GM23248 (cell line): Measurements from ENCODE around the gene CPSF4. TPM values are rescaled to one million over a fixed set of nuclear protein-coding genes. Genes with fewer than 3 reads are reported as not detected.

Source experiments
- DNase-seq: peaks from one replicate; pipeline ENCODE4 v3.0.0-alpha.2; 2015
- H2AFZ ChIP-seq: fragments of 200-600 bp; sonication (generic); 2 replicates; pipeline ENCODE4 v1.6.1; 2016; ENCODE audit warnings: antibody characterized with exemption
- H3F3A ChIP-seq: fragments of 200-600 bp; sonication (generic); 2 replicates; pipeline ENCODE4 v1.6.1; 2016; ENCODE audit warnings: mild to moderate bottlenecking, antibody characterized with exemption, mixed run types; ENCODE audit not compliant: insufficient read depth
- H3K27ac ChIP-seq: fragments of 200-600 bp; sonication (generic); 2 replicates; pipeline ENCODE4 v1.5.1; 2016; ENCODE audit warnings: mild to moderate bottlenecking
- H3K27me3 ChIP-seq: fragments of 200-600 bp; sonication (generic); replicated peaks from 2 replicates; pipeline ENCODE4 v1.6.1; 2016; ENCODE audit warnings: mild to moderate bottlenecking; ENCODE audit not compliant: insufficient read depth
- H3K36me3 ChIP-seq: fragments of 200-600 bp; sonication (generic); 2 replicates; pipeline ENCODE4 v1.6.1; 2016; ENCODE audit warnings: low read depth, mild to moderate bottlenecking
- H3K4me1 ChIP-seq: fragments of 200-600 bp; sonication (generic); 2 replicates; pipeline ENCODE4 v1.6.1; 2016; ENCODE audit warnings: mild to moderate bottlenecking; ENCODE audit not compliant: insufficient read depth
- H3K4me2 ChIP-seq: fragments of 200-600 bp; sonication (generic); one replicate; pipeline ENCODE4 v1.6.1; 2016; ENCODE audit warnings: mild to moderate bottlenecking; ENCODE audit not compliant: unreplicated experiment
- H3K4me3 ChIP-seq: fragments of 200-600 bp; sonication (generic); 2 replicates; pipeline ENCODE4 v1.5.1; 2016; ENCODE audit warnings: mild to moderate bottlenecking
- H3K79me2 ChIP-seq: fragments of 200-600 bp; sonication (generic); 2 replicates; pipeline ENCODE4 v1.6.1; 2016; ENCODE audit warnings: mild to moderate bottlenecking; ENCODE audit not compliant: insufficient read depth
- H3K9ac ChIP-seq: fragments of 200-600 bp; sonication (generic); 2 replicates; pipeline ENCODE4 v1.6.1; 2016; ENCODE audit warnings: mild to moderate bottlenecking
- H3K9me2 ChIP-seq: fragments of 200-600 bp; sonication (generic); 2 replicates; pipeline ENCODE4 v1.6.1; 2016; ENCODE audit warnings: mixed run types, mild to moderate bottlenecking, moderate library complexity; ENCODE audit not compliant: insufficient read depth
- H3K9me3 ChIP-seq: fragments of 200-600 bp; sonication (generic); one replicate; pipeline ENCODE4 v1.6.1; 2017; ENCODE audit warnings: low read depth
- H4K20me1 ChIP-seq: fragments of 200-600 bp; sonication (generic); 2 replicates; pipeline ENCODE4 v1.6.0; 2016; ENCODE audit not compliant: insufficient read depth
- EZH2 ChIP-seq: fragments of 200-600 bp; sonication (generic); IDR thresholded peaks from 2 replicates; pipeline ENCODE4 v1.6.1; 2018; ENCODE audit warnings: antibody characterized with exemption, mild to moderate bottlenecking; ENCODE audit not compliant: insufficient read depth, poor library complexity, severe bottlenecking
- EZH2phosphoT487 ChIP-seq: fragments of 200-600 bp; sonication (generic); IDR thresholded peaks from 2 replicates; pipeline ENCODE4 v1.6.1; 2018; ENCODE audit warnings: antibody characterized with exemption, moderate library complexity, mild to moderate bottlenecking, low read depth; ENCODE audit not compliant: insufficient read depth
- WGBS, 2 experiments: methylation state at CpG; one replicate each; pipeline ENCODE4 v1.1.6; 2015 to 2017; ENCODE audit warnings: low lambda C conversion rate in 2 of 2, low coverage in 1 of 2; ENCODE audit errors: missing lambda C conversion rate in 2 of 2; 5-methylcytosine and 5-hydroxymethylcytosine counted together
- in situ Hi-C: fragments of 300-500 bp; cut with MboI; formaldehyde crosslinking; loops from 2 replicates; pipeline ENCODE4 v1.15.0; 2020
- polyA plus RNA-seq: library from polyadenylated mRNA; unstranded; fragments of >200 nt; fragmentation: Nextera tagmentation; extraction: Ambion mirVana; gene quantifications from 2 replicates; pipeline ENCODE4 v1.2.1, GENCODE V29; 2016
- total RNA-seq: library from RNA; depleted of rRNA; stranded (reverse); fragments of >200 nt; shearing (Covaris generic); gene quantifications from 2 replicates; pipeline ENCODE4 v1.2.3, GENCODE V29; 2014

The CPSF4 gene
- total and polyA plus RNA-seq, 2 experiments from 2014 or later = 19.5 to 44.9 TPM

- Histone ChIP-seq H4K20me1 (no peaks in the 10 kb centered on the region), H3K79me2 (peaks cover 17% of the 10 kb centered on the region), H3K27me3 (no peaks in the 10 kb centered on the region), H2AFZ (no peak overlapping the region), H3K4me3 (no peak overlapping the region), H3F3A (peaks cover 59% of the 10 kb centered on the region), H3K27ac (no peak overlapping the region), H3K4me1 (no peaks in the 10 kb centered on the region), H3K36me3 (peaks cover 36% of the 10 kb centered on the region), H3K9ac (no peak overlapping the region), H3K9me2 (no peaks in the 10 kb centered on the region), H3K4me2 (no peak overlapping the region), H3K9me3 (no peaks in the 10 kb centered on the region)
- in situ Hi-C loops = no loop called here
- WGBS, 2 experiments = 72 to 78% methylated on average over 18 to 21 of the region's 21 CpGs
- DNase-seq = no peak
- no peak for TF ChIP-seq EZH2phosphoT487
- no peak for TF ChIP-seq EZH2
Observed at GRCh38 chr7:99396418-99397296, 42.1 kb upstream of the CPSF4 start.

DNA sequence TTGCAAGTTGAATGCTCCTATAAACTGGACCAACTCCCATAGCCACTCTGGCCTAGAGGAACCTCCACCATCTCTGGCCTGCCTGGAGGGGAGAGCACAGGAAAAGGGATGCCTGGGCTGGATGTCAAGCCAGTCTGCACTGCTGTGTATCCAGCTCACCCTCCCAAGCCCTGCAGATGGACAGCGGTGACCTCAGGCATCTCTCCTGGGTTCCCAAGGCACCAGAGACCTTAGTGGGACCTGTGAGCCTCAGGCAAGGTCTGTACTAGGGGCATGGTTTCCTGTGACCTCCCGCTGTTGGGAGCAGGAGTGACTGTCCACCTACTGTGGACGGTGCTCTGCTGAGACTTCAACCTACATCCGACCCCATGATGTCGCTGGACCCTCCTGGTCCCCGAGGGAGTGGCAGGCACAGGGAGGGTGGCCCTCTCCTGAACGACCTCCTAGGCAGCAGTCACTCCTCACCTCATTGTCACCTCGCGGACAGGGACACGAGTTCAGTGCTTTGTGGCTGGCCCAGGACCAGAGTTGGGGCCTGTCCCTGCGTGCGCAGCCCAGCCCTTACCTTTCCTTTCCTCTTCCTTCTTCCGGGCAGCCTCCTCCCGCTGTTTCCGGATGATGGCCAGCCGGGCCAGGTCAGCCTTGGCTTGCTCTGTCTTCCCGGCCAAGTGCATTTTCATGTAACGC is 41.3 kb upstream of the CPSF4 start:
- no peaks in the 10 kb centered on the region for H4K20me1 ChIP-seq
- H2AFZ ChIP-seq = no peak overlapping the region
- no peak overlapping the region for H3K4me3 ChIP-seq
- peaks cover 44% of the 10 kb centered on the region for H3K36me3 ChIP-seq
- no peaks in the 10 kb centered on the region for H3K27me3 ChIP-seq
- WGBS, 2 experiments = 89 to 92% methylated on average over 18 of the region's 18 CpGs
- no peak overlapping the region for H3K9ac ChIP-seq
- in situ Hi-C loops = no loop called here
- peaks cover 59% of the 10 kb centered on the region for H3F3A ChIP-seq
- H3K9me2 ChIP-seq = no peaks in the 10 kb centered on the region
- TF ChIP-seq EZH2phosphoT487 (no peak), EZH2 (no peak)
- no peaks in the 10 kb centered on the region for H3K4me1 ChIP-seq
- peaks cover 19% of the 10 kb centered on the region for H3K79me2 ChIP-seq
- no peak overlapping the region for H3K27ac ChIP-seq
- no peak for DNase-seq
- no peaks in the 10 kb centered on the region for H3K9me3 ChIP-seq
- H3K4me2 ChIP-seq = no peak overlapping the region

GRCh38 chr7:99398891-99399445 is 39.8 kb upstream of the CPSF4 start:
- Histone ChIP-seq H3K27ac (0 out of 2 replicates have a peak overlapping the region, but pooled peaks have one; percentile 21), H3K79me2 (peaks cover 34% of the 10 kb centered on the region), H3K9me2 (no peaks in the 10 kb centered on the region), H3K9me3 (no peaks in the 10 kb centered on the region), H3K4me2 (no peak overlapping the region), H3K4me3 (no peak overlapping the region), H3K27me3 (no peaks in the 10 kb centered on the region), H4K20me1 (no peaks in the 10 kb centered on the region), H2AFZ (no peak overlapping the region), H3K4me1 (0 out of 2 replicates have a peak, but pooled peaks cover under 1% of the 10 kb centered on the region), H3F3A (peaks cover 54% of the 10 kb centered on the region), H3K9ac (no peak overlapping the region), H3K36me3 (peaks cover 54% of the 10 kb centered on the region)
- TF ChIP-seq EZH2 (no peak), EZH2phosphoT487 (no peak)
- in situ Hi-C loops = no loop called here
- WGBS, 2 experiments = 64 to 72% methylated on average over 5 of the region's 5 CpGs
- peak; percentile 27 for DNase-seq

DNA sequence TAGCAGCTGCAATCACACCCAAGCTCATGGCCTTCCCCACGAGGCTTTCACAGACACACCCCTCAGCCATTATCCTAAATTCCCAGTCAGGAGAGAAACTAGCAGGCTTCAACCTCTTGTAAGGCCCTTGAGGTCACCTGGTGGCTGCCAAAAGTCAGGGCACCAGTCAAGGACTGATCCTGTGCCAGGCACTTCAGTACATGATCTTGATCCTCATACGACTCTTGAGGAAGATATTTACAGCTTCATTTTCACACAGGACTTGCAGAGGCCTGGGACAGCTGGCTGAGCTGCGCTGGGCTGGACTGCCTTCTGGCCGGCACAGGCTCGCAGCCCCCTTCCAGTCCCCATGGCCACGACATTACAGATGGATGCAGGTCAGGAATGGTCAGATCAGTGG is 39.1 kb upstream of the CPSF4 start:
- peaks cover 6% of the 10 kb centered on the region; the same call in 1 of the 2 replicates for H3K4me1 ChIP-seq
- H3K4me3 ChIP-seq = no peak overlapping the region
- no peak overlapping the region for H2AFZ ChIP-seq
- TF ChIP-seq EZH2phosphoT487 (no peak), EZH2 (no peak)
- no peak overlapping the region for H3K27ac ChIP-seq
- H3K36me3 ChIP-seq = peaks cover 50% of the 10 kb centered on the region
- no peaks in the 10 kb centered on the region for H3K9me2 ChIP-seq
- no peaks in the 10 kb centered on the region for H3K9me3 ChIP-seq
- H3F3A ChIP-seq = peaks cover 48% of the 10 kb centered on the region
- H3K9ac ChIP-seq = no peak overlapping the region
- 83 to 88% methylated on average over 6 of the region's 6 CpGs for WGBS, 2 experiments
- no peaks in the 10 kb centered on the region for H3K27me3 ChIP-seq
- peaks cover 40% of the 10 kb centered on the region for H3K79me2 ChIP-seq
- in situ Hi-C loops = no loop called here
- DNase-seq = no peak
- no peaks in the 10 kb centered on the region for H4K20me1 ChIP-seq
- no peak overlapping the region for H3K4me2 ChIP-seq
